ENCODE data around the gene HMCN1. TPM values are rescaled to one million over a fixed set of nuclear protein-coding genes. Genes with fewer than 3 reads are reported as not detected.

Gene HMCN1
- total RNA-seq, 8 experiments from 2014 or later: 0.43 to 56.8 (median 6.8) TPM

- Histone ChIP-seq H3K4me3 (no peak overlapping the region), H3K27ac (no peak overlapping the region), H3K4me1 (replicated peaks in 1 of 2) (no peaks in the 10 kb centered on the region)
- no peak for ATAC-seq (replicated peaks in 6 of 8)
- WGBS, 10 experiments: 87 to 100% (median 94%) methylated on average over 1 to 4 of the region's 4 CpGs; no CpG with 5 or more reads in 2 of the 10 experiments
- in situ Hi-C loops (cut with MboI; ENCODE audit: low pct_unique_long_range_greater_than_20kb in 2 of 9, low sequenced_read_pairs in 9 of 9, unreplicated experiment in 9 of 9): no loop called here
Observed at GRCh38 chr1:185942961-185943360, 208.8 kb downstream of the HMCN1 start.

- Histone ChIP-seq H3K4me3 (no peak overlapping the region), H3K4me1 (replicated peaks in 1 of 2) (peaks cover 2 to 12% of the 10 kb centered on the region in 2 donors), H3K27ac (no peak overlapping the region)
- in situ Hi-C loops (cut with MboI; ENCODE audit: low pct_unique_long_range_greater_than_20kb in 2 of 9, low sequenced_read_pairs in 9 of 9, unreplicated experiment in 9 of 9): loop anchor here in 1 of 9 experiments (25.0 kb wide), 3 partner anchors 105 to 220 kb away; partner anchors contain the start of gene HMCN1
- ATAC-seq (replicated peaks in 6 of 8): no peak
- 71 to 100% (median 91%) methylated on average over 1 of the region's 1 CpG; no CpG with 5 or more reads in 4 of the 10 experiments for WGBS, 10 experiments
Observed at GRCh38 chr1:185956881-185957280, 222.7 kb downstream of the HMCN1 start.

GRCh38 chr1:185957441-185958363, 223.5 kb downstream of the HMCN1 start:
- Histone ChIP-seq H3K4me3 (no peak overlapping the region), H3K27ac (no peak overlapping the region), H3K4me1 (replicated peaks in 1 of 2) (peaks cover 2 to 12% of the 10 kb centered on the region in 2 donors)
- ATAC-seq (replicated peaks in 6 of 8): no peak
- WGBS, 10 experiments: 32 to 100% (median 92%) methylated on average over 1 to 3 of the region's 3 CpGs
- in situ Hi-C loops (cut with MboI; ENCODE audit: low pct_unique_long_range_greater_than_20kb in 2 of 9, low sequenced_read_pairs in 9 of 9, unreplicated experiment in 9 of 9): loop anchor here in 1 of 9 experiments (25.0 kb wide), 3 partner anchors 105 to 220 kb away; partner anchors contain the start of gene HMCN1

GRCh38 chr1:185960422-185961321, 226.5 kb downstream of the HMCN1 start:
- 17 to 100% (median 57%) methylated on average over 1 to 5 of the region's 5 CpGs; no CpG with 5 or more reads in 1 of the 10 experiments for WGBS, 10 experiments
- in situ Hi-C loops (cut with MboI; ENCODE audit: low pct_unique_long_range_greater_than_20kb in 2 of 9, low sequenced_read_pairs in 9 of 9, unreplicated experiment in 9 of 9): loop anchor here in 1 of 9 experiments (25.0 kb wide), 3 partner anchors 102 to 223 kb away; partner anchors contain the start of gene HMCN1
- H3K27ac ChIP-seq: no peak overlapping the region
- H3K4me1 ChIP-seq (replicated peaks in 1 of 2): peaks cover 2 to 12% of the 10 kb centered on the region in 2 donors
- H3K4me3 ChIP-seq: no peak overlapping the region
- peak in 4 of 8 experiments; percentile 27 to 70 (median 54) for ATAC-seq (replicated peaks in 6 of 8)

- Histone ChIP-seq H3K4me3 (no peak overlapping the region), H3K4me1 (replicated peaks in 1 of 2) (peaks cover 2 to 12% of the 10 kb centered on the region in 2 donors), H3K27ac (no peak overlapping the region)
- peak in 2 of 8 experiments; percentile 63 to 75 for ATAC-seq (replicated peaks in 6 of 8)
- in situ Hi-C loops (cut with MboI; ENCODE audit: low pct_unique_long_range_greater_than_20kb in 2 of 9, low sequenced_read_pairs in 9 of 9, unreplicated experiment in 9 of 9): loop anchor here in 1 of 9 experiments (25.0 kb wide), 3 partner anchors 101 to 224 kb away; partner anchors contain the start of gene HMCN1
- 25 to 95% (median 76%) methylated on average over 1 to 2 of the region's 2 CpGs for WGBS, 10 experiments
Observed at GRCh38 chr1:185961664-185962063, 227.5 kb downstream of the HMCN1 start.

- no peak overlapping the region for H3K4me3 ChIP-seq
- ATAC-seq (replicated peaks in 6 of 8): peak in 3 of 8 experiments; percentile 15 to 39 (median 24)
- H3K27ac ChIP-seq: no peak overlapping the region
- in situ Hi-C loops (cut with MboI; ENCODE audit: low pct_unique_long_range_greater_than_20kb in 2 of 9, low sequenced_read_pairs in 9 of 9, unreplicated experiment in 9 of 9): loop anchor here in 1 of 9 experiments (25.0 kb wide), 3 partner anchors 97 to 228 kb away; partner anchors contain the start of gene HMCN1
- 7 to 84% (median 65%) methylated on average over 3 of the region's 3 CpGs for WGBS, 10 experiments
- peaks cover 2 to 6% of the 10 kb centered on the region in 2 donors for H3K4me1 ChIP-seq (replicated peaks in 1 of 2)
Observed at GRCh38 chr1:185964946-185965345, 230.8 kb downstream of the HMCN1 start.

- whole genome bisulfite sequencing, 10 experiments: 6 to 100% (median 91%) methylated on average over 2 to 3 of the region's 3 CpGs
- Histone ChIP-seq H3K27ac (no peak overlapping the region), H3K4me1 (replicated peaks in 1 of 2) (no peaks in the 10 kb centered on the region), H3K4me3 (no peak overlapping the region)
- in situ Hi-C loops (cut with MboI; ENCODE audit: low pct_unique_long_range_greater_than_20kb in 2 of 9, low sequenced_read_pairs in 9 of 9, unreplicated experiment in 9 of 9): loop anchor here in 1 of 9 experiments (25.0 kb wide), 3 partner anchors 96 to 229 kb away; partner anchors contain the start of gene HMCN1
- ATAC-seq (replicated peaks in 6 of 8): peak in 1 of 8 experiments; percentile 4
Observed at GRCh38 chr1:185965870-185966269, 231.7 kb downstream of the HMCN1 start.

- Histone ChIP-seq H3K27ac (no peak overlapping the region), H3K4me1 (replicated peaks in 1 of 2) (no peaks in the 10 kb centered on the region), H3K4me3 (no peak overlapping the region)
- in situ Hi-C loops (cut with MboI; ENCODE audit: low pct_unique_long_range_greater_than_20kb in 2 of 9, low sequenced_read_pairs in 9 of 9, unreplicated experiment in 9 of 9): loop anchor here in 1 of 9 experiments (25.0 kb wide), 3 partner anchors 96 to 229 kb away; partner anchors contain the start of gene HMCN1
- WGBS, 10 experiments: 20 to 100% (median 94%) methylated on average over 1 to 2 of the region's 2 CpGs; no CpG with 5 or more reads in 1 of the 10 experiments
- ATAC-seq (replicated peaks in 6 of 8): peak in 2 of 8 experiments; percentile 53 to 60
Observed at GRCh38 chr1:185966471-185966870, 232.3 kb downstream of the HMCN1 start.

GRCh38 chr1:185969028-185969427, 234.8 kb downstream of the HMCN1 start:
- no peak overlapping the region for H3K27ac ChIP-seq
- 15 to 100% (median 82%) methylated on average over 1 to 4 of the region's 4 CpGs for WGBS, 10 experiments
- in situ Hi-C loops (cut with MboI; ENCODE audit: low pct_unique_long_range_greater_than_20kb in 2 of 9, low sequenced_read_pairs in 9 of 9, unreplicated experiment in 9 of 9): loop anchor here in 1 of 9 experiments (25.0 kb wide), 3 partner anchors 93 to 232 kb away; partner anchors contain the start of gene HMCN1
- peak in 2 of 8 experiments; percentile 22 to 47 for ATAC-seq (replicated peaks in 6 of 8)
- H3K4me1 ChIP-seq (replicated peaks in 1 of 2): no peaks in the 10 kb centered on the region
- H3K4me3 ChIP-seq: no peak overlapping the region

- in situ Hi-C loops (cut with MboI; ENCODE audit: low pct_unique_long_range_greater_than_20kb in 2 of 9, low sequenced_read_pairs in 9 of 9, unreplicated experiment in 9 of 9): loop anchor here in 1 of 9 experiments (25.0 kb wide), 3 partner anchors 93 to 232 kb away; partner anchors contain the start of gene HMCN1
- Histone ChIP-seq H3K27ac (no peak overlapping the region), H3K4me3 (no peak overlapping the region), H3K4me1 (replicated peaks in 1 of 2) (no peaks in the 10 kb centered on the region)
- no peak for ATAC-seq (replicated peaks in 6 of 8)
Observed at GRCh38 chr1:185969524-185969991, 235.4 kb downstream of the HMCN1 start.

- 0 to 63% (median 28%) methylated on average over 1 of the region's 1 CpG; no CpG with 5 or more reads in 2 of the 10 experiments for WGBS, 10 experiments
Observed at GRCh38 chr1:185971688-185972087, 237.5 kb downstream of the HMCN1 start.

More at GRCh38 chr1:185971688-185972087, 237.5 kb downstream of the HMCN1 start:
- Histone ChIP-seq H3K27ac (no peak overlapping the region), H3K4me3 (no peak overlapping the region), H3K4me1 (replicated peaks in 1 of 2) (no peaks in the 10 kb centered on the region)
- in situ Hi-C loops (cut with MboI; ENCODE audit: low pct_unique_long_range_greater_than_20kb in 2 of 9, low sequenced_read_pairs in 9 of 9, unreplicated experiment in 9 of 9): loop anchor here in 1 of 9 experiments (25.0 kb wide), 3 partner anchors 91 to 234 kb away; partner anchors contain the start of gene HMCN1
- no peak for ATAC-seq (replicated peaks in 6 of 8)

All from motor neuron (in vitro differentiated cells).